Measurements from ENCODE around the gene CDC42BPG.

The CDC42BPG gene

DNA sequence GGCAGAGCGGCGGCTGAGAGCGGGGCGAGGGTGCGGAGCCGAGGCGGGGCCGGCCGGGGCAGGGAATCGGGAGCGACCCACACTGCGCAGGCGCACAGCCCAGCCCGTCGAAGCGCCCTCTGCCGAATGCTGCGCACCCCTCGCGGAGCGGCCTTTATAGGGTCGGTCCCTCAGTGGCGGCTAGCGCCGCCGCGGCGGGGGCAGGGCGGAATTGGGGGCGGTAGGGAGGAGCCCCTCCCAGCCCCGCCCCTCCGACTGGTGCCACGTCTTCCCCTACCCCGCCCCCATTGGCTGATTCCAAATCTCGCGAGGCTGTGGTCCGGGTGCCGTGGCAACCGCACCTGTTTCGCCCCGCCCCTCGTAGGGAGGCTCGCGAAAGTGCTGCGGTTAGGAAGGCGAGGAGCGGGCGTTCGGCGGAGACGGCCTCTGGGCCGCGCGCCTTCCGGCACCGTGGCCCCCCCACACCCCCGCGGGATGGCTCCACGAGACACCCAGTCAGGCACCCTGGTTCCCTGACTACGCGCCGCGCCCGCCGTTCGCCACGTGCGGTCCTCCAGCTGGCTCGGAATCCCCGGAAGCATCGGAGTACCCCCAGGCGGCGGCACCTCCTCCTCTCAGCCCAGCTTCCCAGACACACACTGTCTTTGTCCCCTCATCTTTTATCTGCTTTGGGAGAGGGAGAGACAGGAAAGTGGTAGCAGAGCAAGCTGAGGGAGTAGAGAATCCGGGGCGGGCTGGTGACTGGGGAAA is 34.2 kb upstream of the CDC42BPG start, which contains the start of gene EHD1 (continued):
- TF ChIP-seq ZNF324 (tag by site-specific recombination; IDR thresholded peaks at IDR 0.05) (0 out of 2 replicates have a peak, but pooled peaks have one; percentile 67), KLF8 (tag by site-specific recombination; IDR thresholded peaks at IDR 0.05) (peak; percentile 95), SP7 (tag by site-specific recombination; IDR thresholded peaks at IDR 0.05) (peak; percentile 47), ELK4 (IDR thresholded peaks at IDR 0.05; ENCODE audit: borderline replicate concordance, low read depth, low read length) (no peak), WT1 (tag by site-specific recombination; IDR thresholded peaks at IDR 0.05) (peak; percentile 53), ZSCAN23 (tag by site-specific recombination; IDR thresholded peaks at IDR 0.05) (no peak), CTCF (tag by site-specific recombination; IDR thresholded peaks at IDR 0.05) (peak; percentile 89), ZNF549 (tag by site-specific recombination; IDR thresholded peaks at IDR 0.05) (no peak), KLF10 (tag by site-specific recombination; IDR thresholded peaks at IDR 0.05) (peak; percentile 59), ZNF184 (tag by site-specific recombination; IDR thresholded peaks at IDR 0.05) (no peak), ZNF146 (tag by site-specific recombination; IDR thresholded peaks at IDR 0.05) (no peak), ZNF624 (tag by site-specific recombination; IDR thresholded peaks at IDR 0.05) (no peak), ZNF664 (tag by site-specific recombination; IDR thresholded peaks at IDR 0.05) (no peak), OSR2 (tag by site-specific recombination; IDR thresholded peaks at IDR 0.05) (no peak), ZNF223 (tag by site-specific recombination; IDR thresholded peaks at IDR 0.05) (no peak), ZNF626 (tag by site-specific recombination; IDR thresholded peaks at IDR 0.05) (no peak), ZNF747 (tag by site-specific recombination; IDR thresholded peaks at IDR 0.05) (no peak), ZNF266 (tag by site-specific recombination; IDR thresholded peaks at IDR 0.05; ENCODE audit: low read depth) (no peak), ZNF302 (tag by site-specific recombination; IDR thresholded peaks at IDR 0.05; ENCODE audit: low read depth) (no peak)
- TF ChIP-seq, protein P1, sequence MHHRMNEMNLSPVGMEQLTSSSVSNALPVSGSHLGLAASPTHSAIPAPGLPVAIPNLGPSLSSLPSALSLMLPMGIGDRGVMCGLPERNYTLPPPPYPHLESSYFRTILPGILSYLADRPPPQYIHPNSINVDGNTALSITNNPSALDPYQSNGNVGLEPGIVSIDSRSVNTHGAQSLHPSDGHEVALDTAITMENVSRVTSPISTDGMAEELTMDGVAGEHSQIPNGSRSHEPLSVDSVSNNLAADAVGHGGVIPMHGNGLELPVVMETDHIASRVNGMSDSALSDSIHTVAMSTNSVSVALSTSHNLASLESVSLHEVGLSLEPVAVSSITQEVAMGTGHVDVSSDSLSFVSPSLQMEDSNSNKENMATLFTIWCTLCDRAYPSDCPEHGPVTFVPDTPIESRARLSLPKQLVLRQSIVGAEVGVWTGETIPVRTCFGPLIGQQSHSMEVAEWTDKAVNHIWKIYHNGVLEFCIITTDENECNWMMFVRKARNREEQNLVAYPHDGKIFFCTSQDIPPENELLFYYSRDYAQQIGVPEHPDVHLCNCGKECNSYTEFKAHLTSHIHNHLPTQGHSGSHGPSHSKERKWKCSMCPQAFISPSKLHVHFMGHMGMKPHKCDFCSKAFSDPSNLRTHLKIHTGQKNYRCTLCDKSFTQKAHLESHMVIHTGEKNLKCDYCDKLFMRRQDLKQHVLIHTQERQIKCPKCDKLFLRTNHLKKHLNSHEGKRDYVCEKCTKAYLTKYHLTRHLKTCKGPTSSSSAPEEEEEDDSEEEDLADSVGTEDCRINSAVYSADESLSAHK (tag by site-specific recombination; IDR thresholded peaks at IDR 0.05) = no peak
- TF ChIP-seq, protein P2, sequence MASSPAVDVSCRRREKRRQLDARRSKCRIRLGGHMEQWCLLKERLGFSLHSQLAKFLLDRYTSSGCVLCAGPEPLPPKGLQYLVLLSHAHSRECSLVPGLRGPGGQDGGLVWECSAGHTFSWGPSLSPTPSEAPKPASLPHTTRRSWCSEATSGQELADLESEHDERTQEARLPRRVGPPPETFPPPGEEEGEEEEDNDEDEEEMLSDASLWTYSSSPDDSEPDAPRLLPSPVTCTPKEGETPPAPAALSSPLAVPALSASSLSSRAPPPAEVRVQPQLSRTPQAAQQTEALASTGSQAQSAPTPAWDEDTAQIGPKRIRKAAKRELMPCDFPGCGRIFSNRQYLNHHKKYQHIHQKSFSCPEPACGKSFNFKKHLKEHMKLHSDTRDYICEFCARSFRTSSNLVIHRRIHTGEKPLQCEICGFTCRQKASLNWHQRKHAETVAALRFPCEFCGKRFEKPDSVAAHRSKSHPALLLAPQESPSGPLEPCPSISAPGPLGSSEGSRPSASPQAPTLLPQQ (tag by site-specific recombination; IDR thresholded peaks at IDR 0.05) = peak; percentile 22; the same call in 1 of the 2 replicates
- TF ChIP-seq, protein P3, sequence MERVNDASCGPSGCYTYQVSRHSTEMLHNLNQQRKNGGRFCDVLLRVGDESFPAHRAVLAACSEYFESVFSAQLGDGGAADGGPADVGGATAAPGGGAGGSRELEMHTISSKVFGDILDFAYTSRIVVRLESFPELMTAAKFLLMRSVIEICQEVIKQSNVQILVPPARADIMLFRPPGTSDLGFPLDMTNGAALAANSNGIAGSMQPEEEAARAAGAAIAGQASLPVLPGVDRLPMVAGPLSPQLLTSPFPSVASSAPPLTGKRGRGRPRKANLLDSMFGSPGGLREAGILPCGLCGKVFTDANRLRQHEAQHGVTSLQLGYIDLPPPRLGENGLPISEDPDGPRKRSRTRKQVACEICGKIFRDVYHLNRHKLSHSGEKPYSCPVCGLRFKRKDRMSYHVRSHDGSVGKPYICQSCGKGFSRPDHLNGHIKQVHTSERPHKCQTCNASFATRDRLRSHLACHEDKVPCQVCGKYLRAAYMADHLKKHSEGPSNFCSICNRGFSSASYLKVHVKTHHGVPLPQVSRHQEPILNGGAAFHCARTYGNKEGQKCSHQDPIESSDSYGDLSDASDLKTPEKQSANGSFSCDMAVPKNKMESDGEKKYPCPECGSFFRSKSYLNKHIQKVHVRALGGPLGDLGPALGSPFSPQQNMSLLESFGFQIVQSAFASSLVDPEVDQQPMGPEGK (tag by site-specific recombination; IDR thresholded peaks at IDR 0.05) = peak; percentile 98

All from HEK293 (cell line).